ENCODE measurements around the gene LRP5. TPM values are rescaled to one million over a fixed set of nuclear protein-coding genes. Genes with fewer than 3 reads are reported as not detected.
"Not testable (repeated sequence)": the region's sequence is repeated elsewhere in the genome, so short reads cannot be mapped to it uniquely, and the experiment has no call there.

The LRP5 gene
- total RNA-seq, 1 donor, result 3.3 TPM

GRCh38 chr11:68340784-68341556, 28.6 kb downstream of the LRP5 start:
- peak; percentile 11 for DNase-seq (ENCODE audit: low read depth)
- TF ChIP-seq CTCF (IDR thresholded peaks at IDR 0.05; ENCODE audit: insufficient read depth, low read length), result no peak
- no peak overlapping the region for H3K4me3 ChIP-seq (ENCODE audit: low read depth, low read length)

GRCh38 chr11:68341557-68342458, 29.4 kb downstream of the LRP5 start:
- H3K4me3 ChIP-seq (ENCODE audit: low read depth, low read length), result no peak overlapping the region
- no peak for DNase-seq (ENCODE audit: low read depth)
- TF ChIP-seq CTCF (IDR thresholded peaks at IDR 0.05; ENCODE audit: insufficient read depth, low read length), result no peak

- no peak for DNase-seq (ENCODE audit: low read depth)
- no peak for TF ChIP-seq CTCF (IDR thresholded peaks at IDR 0.05; ENCODE audit: insufficient read depth, low read length)
- H3K4me3 ChIP-seq (ENCODE audit: low read depth, low read length), result no peak overlapping the region
Observed at GRCh38 chr11:68342459-68343158, 30.2 kb downstream of the LRP5 start.

GRCh38 chr11:68343761-68344256, 31.4 kb downstream of the LRP5 start:
- DNase-seq (ENCODE audit: low read depth), result no peak
- no peak for TF ChIP-seq CTCF (IDR thresholded peaks at IDR 0.05; ENCODE audit: insufficient read depth, low read length)
- no peak overlapping the region for H3K4me3 ChIP-seq (ENCODE audit: low read depth, low read length)

DNA sequence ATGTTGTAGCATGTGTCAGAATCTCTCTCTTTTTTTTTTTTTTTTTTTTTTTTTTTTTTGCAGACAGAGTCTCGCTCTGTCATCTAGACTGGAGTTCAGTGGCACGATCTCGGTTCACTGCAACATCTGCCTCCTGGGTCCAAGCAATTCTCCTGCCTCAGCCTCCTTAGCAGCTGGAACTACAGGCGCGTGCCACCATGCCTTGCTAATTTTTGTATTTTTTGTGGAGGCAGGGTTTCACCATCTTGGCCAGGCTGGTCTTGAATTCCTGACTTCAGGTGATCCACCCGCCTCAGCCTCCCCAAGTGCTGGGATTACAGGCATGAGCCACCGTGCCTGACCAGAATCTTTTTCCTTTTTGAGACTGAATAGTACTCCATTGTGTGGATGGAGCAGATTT, 32.4 kb downstream of the LRP5 start:
- not testable (repeated sequence) for H3K4me3 ChIP-seq (ENCODE audit: low read depth, low read length); DNase-seq (ENCODE audit: low read depth)

DNA sequence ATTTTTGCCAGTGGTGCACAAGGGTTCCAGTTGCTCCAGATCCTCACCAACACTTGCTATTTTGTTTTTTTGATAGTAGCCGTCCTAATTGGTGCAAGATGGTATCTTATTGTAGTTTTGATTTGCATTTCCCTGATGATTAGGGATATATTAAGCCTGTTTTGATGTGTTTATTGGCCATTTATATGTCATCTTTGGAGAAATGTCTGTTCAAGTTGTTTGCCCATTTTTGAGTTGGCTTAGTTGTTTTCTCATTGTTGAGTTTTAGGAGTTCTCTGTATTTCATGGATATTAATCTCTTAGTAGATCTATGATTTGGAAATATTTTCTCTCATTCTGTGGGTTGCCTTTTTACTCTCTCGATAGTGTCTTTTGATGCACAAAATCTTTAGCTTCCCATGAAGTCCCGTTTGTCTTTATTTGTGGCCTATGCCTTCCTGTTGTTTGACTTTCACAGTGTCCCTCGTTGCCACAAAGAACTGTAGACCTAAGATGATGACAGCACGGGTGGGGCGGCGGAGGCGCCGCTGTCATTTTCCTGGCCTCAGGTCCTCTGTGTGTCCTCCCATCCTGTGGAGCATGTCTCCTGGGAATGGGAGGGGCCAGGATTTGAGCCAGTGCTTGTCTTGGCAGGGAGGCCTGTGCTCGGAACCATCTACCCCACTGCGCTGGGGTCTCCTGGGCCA, 33.5 kb downstream of the LRP5 start:
- no peak overlapping the region for H3K4me3 ChIP-seq (ENCODE audit: low read depth, low read length)
- no peak for DNase-seq (ENCODE audit: low read depth)
- no peak for TF ChIP-seq CTCF (IDR thresholded peaks at IDR 0.05; ENCODE audit: insufficient read depth, low read length)

Data from fibroblast of the aortic adventitia (primary cell).